HepG2 (cell line): ENCODE data around the gene TSPAN13. TPM values are rescaled to one million over a fixed set of nuclear protein-coding genes. Genes with fewer than 3 reads are reported as not detected.

Source experiments
- ATAC-seq: fragments of 200-7000 bp; cut with Tn5 transposase; 3 replicates; pipeline ENCODE4 v1.9.1; 2020; ENCODE audit warnings: mild to moderate bottlenecking, moderate library complexity
- BruUV-seq: library from RNA; stranded (reverse); fragments of 400-500 nt; replicated peaks from 2 replicates; lab custom pipeline; 2021; lab: Mats Ljungman, UMichigan
- CTCF ChIA-PET: fragments of 300-600 bp; formaldehyde crosslinking; extraction: SDS; loops from one replicate; lab custom pipeline; 2021; ENCODE audit warnings: low total read pairs, inconsistent platforms, low intra/inter-chr PET ratio; lab: Yijun Ruan, JAX
- POLR2A ChIA-PET: fragments of 350-600 bp; sonication (Branson Sonifier 250); formaldehyde crosslinking; loops from one replicate; lab custom pipeline; 2020; ENCODE audit warnings: antibody characterized with exemption, inconsistent platforms; lab: Yijun Ruan, JAX
- DNase-seq: peaks from one replicate; pipeline ENCODE4 v3.0.0-alpha.2; 2015; ENCODE audit warnings: low spot score
- FAIRE-seq: peaks from 3 replicates; lab custom pipeline; 2011; peaks lifted over from hg19 to GRCh38; lab: Jason Lieb, UNC
- H2AFZ ChIP-seq: one replicate; pipeline ENCODE4 v1.6.1; 2011; ENCODE audit warnings: low read length, inconsistent platforms
- H3K27ac ChIP-seq: fragments of 300-600 bp; 3 replicates; pipeline ENCODE4 v1.8.0; 2011; ENCODE audit warnings: mixed run types, mild to moderate bottlenecking, mixed read lengths, low read length, inconsistent platforms; ENCODE audit not compliant: insufficient read depth; ENCODE audit errors: extremely low read length
- H3K27me3 ChIP-seq, 2 experiments: fragments of 200-600 bp in 1 of 2; 2 replicates in 1 of 2; 3 replicates in 1 of 2; pipeline versions ENCODE4 v1.6.0 to v1.8.0; 2011; ENCODE audit warnings: low read length in 2 of 2, mild to moderate bottlenecking in 2 of 2, moderate library complexity in 2 of 2, inconsistent platforms in 1 of 2; ENCODE audit not compliant: insufficient read depth in 2 of 2, control insufficient read depth in 1 of 2
- H3K36me3 ChIP-seq, 2 experiments: fragments of 200-600 bp in 1 of 2; replicated peaks in 1 of 2; 2 replicates in 1 of 2; 3 replicates in 1 of 2; pipeline versions ENCODE4 v1.5.1 to v1.8.0; 2011; ENCODE audit warnings: low read length in 2 of 2, inconsistent platforms in 1 of 2; ENCODE audit not compliant: insufficient read depth in 2 of 2, control insufficient read depth in 1 of 2
- H3K4me1 ChIP-seq: 2 replicates; pipeline ENCODE4 v1.5.1; 2012; ENCODE audit warnings: low read length, inconsistent platforms; ENCODE audit not compliant: insufficient read depth
- H3K4me2 ChIP-seq: 2 replicates; pipeline ENCODE4 v1.6.0; 2011; ENCODE audit warnings: low read depth, low read length, inconsistent platforms
- H3K4me3 ChIP-seq, 3 experiments: fragments of 200-600 bp in 1 of 3; sonication (generic), shearing (Covaris generic) in 1 of 3; replicated peaks in 1 of 3; 2 replicates each; pipeline ENCODE4 v1.5.1; 2011 to 2016; ENCODE audit warnings: low read length in 3 of 3, inconsistent platforms in 2 of 3, low read depth in 2 of 3, mild to moderate bottlenecking in 2 of 3, control low read depth in 1 of 3, mixed read lengths in 1 of 3; ENCODE audit not compliant: insufficient read depth in 1 of 3
- H3K79me2 ChIP-seq: one replicate; pipeline ENCODE4 v1.6.1; 2011; ENCODE audit warnings: low read length, inconsistent platforms; ENCODE audit not compliant: insufficient read depth
- H3K9ac ChIP-seq: 2 replicates; pipeline ENCODE4 v1.6.0; 2011; ENCODE audit warnings: mild to moderate bottlenecking, low read depth, low read length, inconsistent platforms; ENCODE audit not compliant: insufficient read depth
- H3K9me3 ChIP-seq: 2 replicates; pipeline ENCODE4 v1.5.1; 2012; ENCODE audit warnings: mild to moderate bottlenecking, low read length
- H4K20me1 ChIP-seq: 2 replicates; pipeline ENCODE4 v1.6.0; 2011; ENCODE audit warnings: inconsistent platforms, mild to moderate bottlenecking, low read length, moderate library complexity; ENCODE audit not compliant: insufficient read depth
- CENPX ChIP-seq: sonication (generic); formaldehyde crosslinking; IDR thresholded peaks from 2 replicates; pipeline ENCODE4 v1.9.0; 2021; ENCODE audit warnings: mild to moderate bottlenecking, missing genetic modification reagents, moderate library complexity
- EED ChIP-seq: sonication (generic); formaldehyde crosslinking; IDR thresholded peaks from 2 replicates; pipeline ENCODE4 v1.5.0; 2020; ENCODE audit warnings: mild to moderate bottlenecking, missing genetic modification reagents
- EP300 ChIP-seq, 3 experiments: sonication (generic) in 1 of 3; formaldehyde crosslinking in 1 of 3; IDR thresholded peaks; 2 replicates each; pipeline versions ENCODE4 v1.5.1 to v1.6.1; 2011 to 2020; ENCODE audit warnings: low read depth in 2 of 3, low read length in 2 of 3, borderline replicate concordance in 1 of 3, improper control_type of control experiment in 1 of 3, mild to moderate bottlenecking in 1 of 3, missing genetic modification reagents in 1 of 3, moderate library complexity in 1 of 3
- HOXA9 ChIP-seq: sonication (generic); formaldehyde crosslinking; IDR thresholded peaks from 2 replicates; pipeline ENCODE4 v1.8.1; 2022; ENCODE audit warnings: missing genetic modification reagents, mild to moderate bottlenecking, moderate library complexity, borderline replicate concordance
- ISX ChIP-seq: sonication (generic); formaldehyde crosslinking; conservative IDR thresholded peaks from 2 replicates; pipeline ENCODE4 v1.5.0; 2020; ENCODE audit warnings: missing genetic modification reagents
- JUN ChIP-seq: sonication (generic); formaldehyde crosslinking; IDR thresholded peaks from 2 replicates; pipeline ENCODE4 v1.4.0; 2020; ENCODE audit warnings: mild to moderate bottlenecking, missing genetic modification reagents
- KDM6A ChIP-seq: IDR thresholded peaks from 2 replicates; pipeline ENCODE4 v1.6.1; 2016; ENCODE audit warnings: low read depth
- KMT2A ChIP-seq: sonication (generic); formaldehyde crosslinking; IDR thresholded peaks from 2 replicates; pipeline ENCODE4 v1.4.0; 2020; ENCODE audit warnings: missing genetic modification reagents
- LRRFIP1 ChIP-seq: sonication (generic); formaldehyde crosslinking; conservative IDR thresholded peaks from 2 replicates; pipeline ENCODE4 v1.4.0; 2020; ENCODE audit warnings: missing genetic modification reagents
- NCOA1 ChIP-seq: sonication (generic); formaldehyde crosslinking; IDR thresholded peaks from 2 replicates; pipeline ENCODE4 v1.9.0; 2021; ENCODE audit warnings: missing genetic modification reagents
- SNAPC5 ChIP-seq: sonication (generic); formaldehyde crosslinking; IDR thresholded peaks from 2 replicates; pipeline ENCODE4 v1.8.1; 2023; ENCODE audit warnings: mild to moderate bottlenecking, missing genetic modification reagents, borderline replicate concordance
- ZNF24 ChIP-seq: fragments of 450-650 bp; IDR thresholded peaks from 2 replicates; pipeline ENCODE4 v1.6.1; 2017; ENCODE audit warnings: antibody characterized with exemption, mild to moderate bottlenecking
- ZNF672 ChIP-seq: sonication (generic); formaldehyde crosslinking; IDR thresholded peaks from 2 replicates; pipeline ENCODE4 v1.8.1; 2022; ENCODE audit warnings: missing genetic modification reagents
- ZNF761 ChIP-seq: sonication (generic); formaldehyde crosslinking; conservative IDR thresholded peaks from 2 replicates; pipeline ENCODE4 v1.4.0; 2020; ENCODE audit warnings: mild to moderate bottlenecking, missing genetic modification reagents
- WGBS: methylation state at CpG from one replicate; pipeline ENCODE4 v1.1.6; 2017; ENCODE audit warnings: low lambda C conversion rate; 5-methylcytosine and 5-hydroxymethylcytosine counted together
- in situ Hi-C: cut with HindIII; loops from 2 replicates; pipeline ENCODE4 v1.10.0; 2017; ENCODE audit warnings: low pct_unique_long_range_greater_than_20kb; ENCODE audit not compliant: extremely low pct_ligation_motif_present
- intact Hi-C: fragments of 100-400 bp; cut with micrococcal nuclease; formaldehyde crosslinking; loops from one replicate; pipeline ENCODE4 v1.10.0; 2022; ENCODE audit not compliant: unreplicated experiment
- polyA plus RNA-seq, 8 experiments: library from polyadenylated mRNA; depleted of rRNA in 3 of 8; stranded (reverse) in 7 of 8; unstranded in 1 of 8; fragments of >200 nt; fragmentation: Illumina TruSeq in 4 of 8; extraction: Trizol in 4 of 8; gene quantifications; 2 replicates each; pipeline versions ENCODE4 v1.2.1 to v1.2.3, GENCODE V29; 2011 to 2016; ENCODE audit warnings: low read depth in 4 of 8, missing spikeins in 1 of 8, mixed read lengths in 1 of 8; ENCODE audit not compliant: insufficient read depth in 1 of 8
- total RNA-seq, 5 experiments: library from RNA; depleted of rRNA; stranded (reverse); fragments of >200 nt; fragmentation: Illumina TruSeq; extraction: Trizol; gene quantifications; 2 replicates each; pipeline ENCODE4 v1.2.3, GENCODE V29; 2016; ENCODE audit warnings: low read depth in 1 of 5
- TF ChIP-seq, protein P1 (sequence below): sonication (generic); formaldehyde crosslinking; IDR thresholded peaks from 2 replicates; pipeline ENCODE4 v1.4.0; 2020; ENCODE audit warnings: missing genetic modification reagents, borderline replicate concordance
- TF ChIP-seq, protein P2 (sequence below): IDR thresholded peaks from 2 replicates; pipeline ENCODE4 v1.6.1; 2016; ENCODE audit warnings: low read depth, borderline replicate concordance

Gene TSPAN13
- total and polyA plus RNA-seq, 2 of the 13 experiments (the other 11 are each of a cell fraction or from before 2014, with no cell fraction given): 5.8 to 6.2 TPM

- Histone ChIP-seq H2AFZ (no peak overlapping the region), H3K4me3 (no peak overlapping the region), H4K20me1 (no peaks in the 10 kb centered on the region), H3K27ac (no peak overlapping the region), H3K4me2 (no peak overlapping the region), H3K4me1 (peaks cover 7% of the 10 kb centered on the region; the same call in 1 of the 2 replicates), H3K9me3 (no peaks in the 10 kb centered on the region), H3K27me3 (no peaks in the 10 kb centered on the region), H3K36me3 (no peaks in the 10 kb centered on the region), H3K9ac (no peak overlapping the region), H3K79me2 (no peaks in the 10 kb centered on the region)
- no peak for DNase-seq
- POLR2A ChIA-PET: no interaction called here
- no peak for ATAC-seq
- intact Hi-C loops (no loop called here), in situ Hi-C loops (no loop called here)
- CTCF ChIA-PET: no interaction called here
- WGBS: 95% methylated on average over 3 of the region's 3 CpGs
- FAIRE-seq: no peak
- TF ChIP-seq LRRFIP1: no peak
- TF ChIP-seq HOXA9: no peak
- TF ChIP-seq KMT2A (CRISPR knock-in tag): no peak
- TF ChIP-seq ZNF24: no peak
- BruUV-seq: no TSS peak
Observed at GRCh38 chr7:16718111-16718656, 35.4 kb upstream of the TSPAN13 start.

DNA sequence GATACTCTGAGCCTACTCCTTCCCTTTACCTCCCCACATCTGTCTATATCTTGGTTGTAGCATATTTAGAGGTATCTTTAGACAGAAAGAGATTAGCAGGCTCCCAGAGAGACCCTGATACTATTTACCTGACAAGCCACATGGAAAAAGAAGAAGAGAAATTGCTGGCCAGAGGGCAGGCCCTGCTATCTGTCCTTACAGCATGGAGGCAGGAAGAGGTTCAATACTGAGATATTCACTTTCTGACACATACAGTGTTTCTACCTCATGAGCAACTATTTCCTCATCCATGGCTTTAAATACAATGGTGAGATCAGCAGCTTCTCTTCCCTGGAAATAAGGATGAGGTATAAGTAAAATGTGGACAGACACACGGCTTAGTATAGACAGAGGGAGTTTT lies 33.9 kb upstream of the TSPAN13 start:
- ATAC-seq: no peak
- FAIRE-seq: no peak
- CTCF ChIA-PET: no interaction called here
- no peak overlapping the region for H3K4me2 ChIP-seq
- H3K9ac ChIP-seq: no peak overlapping the region
- no peaks in the 10 kb centered on the region for H3K36me3 ChIP-seq
- H3K27ac ChIP-seq: no peak overlapping the region
- H3K27me3 ChIP-seq: no peaks in the 10 kb centered on the region
- in situ Hi-C loops (no loop called here), intact Hi-C loops (no loop called here)
- H3K4me3 ChIP-seq: no peak overlapping the region
- no peaks in the 10 kb centered on the region for H4K20me1 ChIP-seq
- POLR2A ChIA-PET: no interaction called here
- H2AFZ ChIP-seq: no peak overlapping the region
- no TSS peak for BruUV-seq
- no peak for DNase-seq
- peaks cover 7% of the 10 kb centered on the region; the same call in 1 of the 2 replicates for H3K4me1 ChIP-seq
- H3K9me3 ChIP-seq: no peaks in the 10 kb centered on the region
- H3K79me2 ChIP-seq: no peaks in the 10 kb centered on the region
- 100% methylated on average over 1 of the region's 1 CpG for WGBS
- TF ChIP-seq ZNF672 (CRISPR knock-in tag): no peak
- no peak for TF ChIP-seq NCOA1 (CRISPR knock-in tag)
- TF ChIP-seq, protein P1, sequence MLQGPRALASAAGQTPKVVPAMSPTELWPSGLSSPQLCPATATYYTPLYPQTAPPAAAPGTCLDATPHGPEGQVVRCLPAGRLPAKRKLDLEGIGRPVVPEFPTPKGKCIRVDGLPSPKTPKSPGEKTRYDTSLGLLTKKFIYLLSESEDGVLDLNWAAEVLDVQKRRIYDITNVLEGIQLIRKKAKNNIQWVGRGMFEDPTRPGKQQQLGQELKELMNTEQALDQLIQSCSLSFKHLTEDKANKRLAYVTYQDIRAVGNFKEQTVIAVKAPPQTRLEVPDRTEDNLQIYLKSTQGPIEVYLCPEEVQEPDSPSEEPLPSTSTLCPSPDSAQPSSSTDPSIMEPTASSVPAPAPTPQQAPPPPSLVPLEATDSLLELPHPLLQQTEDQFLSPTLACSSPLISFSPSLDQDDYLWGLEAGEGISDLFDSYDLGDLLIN (CRISPR knock-in tag): no peak
- TF ChIP-seq SNAPC5 (CRISPR knock-in tag): no peak
- no peak for TF ChIP-seq KDM6A (CRISPR knock-in tag)
- no peak for TF ChIP-seq JUN
- no peak for TF ChIP-seq CENPX (CRISPR knock-in tag)
- no peak for TF ChIP-seq ISX (CRISPR knock-in tag)
- TF ChIP-seq EP300 (IDR thresholded peaks at IDR 0.05; ENCODE audit: low read depth in 2 of 2, low read length in 2 of 2): no peak
- TF ChIP-seq EP300 (CRISPR knock-in tag; IDR thresholded peaks at IDR 0.05; ENCODE audit: borderline replicate concordance): no peak
- TF ChIP-seq, protein P2, sequence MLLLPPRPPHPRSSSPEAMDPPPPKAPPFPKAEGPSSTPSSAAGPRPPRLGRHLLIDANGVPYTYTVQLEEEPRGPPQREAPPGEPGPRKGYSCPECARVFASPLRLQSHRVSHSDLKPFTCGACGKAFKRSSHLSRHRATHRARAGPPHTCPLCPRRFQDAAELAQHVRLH: no peak
- no peak for TF ChIP-seq EED
- TF ChIP-seq ZNF761 (CRISPR knock-in tag): no peak
